Measurements from ENCODE around the gene REPIN1.
A peak's percentile ranks its signal among the peaks of the same experiment; 100 is the strongest.

REPIN1 gene

DNA sequence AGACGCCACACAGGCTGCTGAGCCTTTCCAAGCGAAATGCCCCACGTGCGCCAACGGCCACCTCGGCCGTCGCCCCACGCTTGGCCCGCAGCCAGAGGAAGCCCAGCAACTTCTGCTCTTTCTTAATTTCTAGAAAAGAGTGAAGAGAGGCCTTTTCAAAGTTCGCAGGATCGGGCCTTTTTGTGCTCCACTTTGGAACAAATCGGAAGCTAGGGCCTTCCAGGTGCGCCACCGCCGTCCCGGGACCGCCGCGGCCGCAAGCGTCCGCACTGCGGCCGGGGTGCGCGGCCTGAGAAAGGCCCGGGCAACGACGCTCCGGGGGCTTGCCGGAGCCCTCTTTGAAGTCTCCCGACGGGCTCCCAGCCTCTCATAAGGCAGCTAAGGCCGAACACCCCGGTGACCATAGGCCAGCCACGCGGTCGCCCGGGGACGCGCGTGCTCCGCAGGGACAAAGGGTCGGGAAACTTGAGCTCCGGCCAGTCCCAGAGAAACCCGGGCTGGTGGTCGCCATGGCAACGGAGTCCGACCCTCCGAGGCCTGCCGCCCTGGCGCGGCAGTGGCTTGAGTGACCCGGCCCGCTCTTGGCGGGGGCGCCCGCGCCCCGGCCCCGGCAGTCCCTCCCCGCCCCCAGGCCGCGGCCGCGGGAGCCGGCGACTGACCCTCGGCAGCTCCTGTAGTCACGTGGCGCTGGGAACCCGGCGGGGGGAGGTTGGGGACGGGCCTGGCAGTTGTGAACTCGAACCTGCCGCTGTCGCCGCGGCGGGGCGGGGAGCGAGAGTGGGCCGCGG is at the start of gene REPIN1:
REPIN1 (plus strand) TSS at position 727 of the 788 bp plus-strand sequence. CDS start 890 bp downstream, outside the sequence.
- DNase-seq (ENCODE audit: low spot score) = peak; percentile 84
- peak within 1 kb of the TSS; percentile 89 for H3K27ac Mint-ChIP-seq
- H3K4me1 Mint-ChIP-seq (ENCODE audit: low read depth) = peaks cover 27% of the 10 kb centered on the region
- H3K27me3 Mint-ChIP-seq (ENCODE audit: low read depth) = no peaks in the 10 kb centered on the region
- peaks cover 9% of the 10 kb centered on the region for H3K36me3 Mint-ChIP-seq (ENCODE audit: low read depth)
- H3K9me3 Mint-ChIP-seq = no peaks in the 10 kb centered on the region
- peak within 1 kb of the TSS; percentile 95 for H3K4me3 Mint-ChIP-seq

DNA sequence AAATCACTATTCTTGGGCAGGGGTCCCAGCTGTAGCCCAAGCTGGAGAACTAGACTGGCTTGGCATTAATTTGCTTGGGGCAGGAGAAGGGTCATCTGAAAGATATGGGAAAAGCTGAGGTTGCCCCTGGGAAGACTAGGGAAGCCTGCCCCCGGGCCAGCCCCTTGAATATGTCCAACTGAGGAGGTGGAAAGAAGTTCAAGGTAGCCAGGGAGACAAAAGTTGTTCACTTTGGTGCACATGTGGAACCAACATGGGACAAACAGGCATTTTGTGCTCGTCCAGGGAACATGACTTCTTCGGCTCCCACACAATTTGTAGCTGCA is 46.9 kb upstream of the REPIN1 start:
- no peaks in the 10 kb centered on the region for H3K9me3 Mint-ChIP-seq
- peak overlapping the region; percentile 96 for H3K4me3 Mint-ChIP-seq
- H3K4me1 Mint-ChIP-seq (ENCODE audit: low read depth) = peaks cover 40% of the 10 kb centered on the region
- H3K27ac Mint-ChIP-seq = peak overlapping the region; percentile 98
- H3K27me3 Mint-ChIP-seq (ENCODE audit: low read depth) = no peaks in the 10 kb centered on the region
- DNase-seq (ENCODE audit: low spot score) = no peak
- H3K36me3 Mint-ChIP-seq (ENCODE audit: low read depth) = peaks cover 33% of the 10 kb centered on the region

DNA sequence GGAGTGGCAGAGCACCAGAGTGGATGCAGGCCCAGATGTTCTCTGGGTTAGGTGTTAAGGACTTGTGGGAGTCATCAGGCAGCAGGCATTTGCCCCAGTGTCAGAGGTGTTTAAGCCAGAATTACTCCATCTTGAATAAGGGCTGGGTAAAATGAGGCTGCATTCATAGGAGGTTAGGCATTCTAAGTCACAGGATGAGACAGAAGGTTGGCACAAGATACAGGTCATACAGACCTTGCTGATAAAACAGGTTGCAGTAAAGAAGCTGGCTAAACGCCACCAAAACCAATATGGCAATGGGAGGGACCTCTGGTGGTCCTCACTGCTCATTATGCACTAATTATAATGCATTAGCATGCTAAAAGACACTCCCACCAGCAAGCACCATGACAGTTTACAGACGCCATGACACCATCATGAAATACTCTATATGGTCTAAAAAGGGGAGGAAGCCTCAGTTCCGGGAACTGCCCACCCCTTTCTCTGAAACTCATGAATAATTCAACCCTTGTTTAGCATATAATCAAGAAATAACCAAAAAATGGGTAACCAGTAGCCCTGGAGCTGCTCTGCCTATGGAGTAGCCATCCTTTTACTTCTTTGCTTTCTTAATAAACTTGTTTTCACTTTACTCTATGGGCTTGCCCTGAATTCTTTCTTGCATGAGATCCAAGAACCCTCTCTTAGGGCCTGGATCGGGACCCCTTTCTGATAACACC is 46.3 kb upstream of the REPIN1 start:
- peak overlapping the region; percentile 96 for H3K4me3 Mint-ChIP-seq
- H3K27ac Mint-ChIP-seq = peak overlapping the region; percentile 98
- no peaks in the 10 kb centered on the region for H3K9me3 Mint-ChIP-seq
- H3K4me1 Mint-ChIP-seq (ENCODE audit: low read depth) = peaks cover 40% of the 10 kb centered on the region
- peak; percentile 67 for DNase-seq (ENCODE audit: low spot score)
- peaks cover 37% of the 10 kb centered on the region for H3K36me3 Mint-ChIP-seq (ENCODE audit: low read depth)
- no peaks in the 10 kb centered on the region for H3K27me3 Mint-ChIP-seq (ENCODE audit: low read depth)

DNA sequence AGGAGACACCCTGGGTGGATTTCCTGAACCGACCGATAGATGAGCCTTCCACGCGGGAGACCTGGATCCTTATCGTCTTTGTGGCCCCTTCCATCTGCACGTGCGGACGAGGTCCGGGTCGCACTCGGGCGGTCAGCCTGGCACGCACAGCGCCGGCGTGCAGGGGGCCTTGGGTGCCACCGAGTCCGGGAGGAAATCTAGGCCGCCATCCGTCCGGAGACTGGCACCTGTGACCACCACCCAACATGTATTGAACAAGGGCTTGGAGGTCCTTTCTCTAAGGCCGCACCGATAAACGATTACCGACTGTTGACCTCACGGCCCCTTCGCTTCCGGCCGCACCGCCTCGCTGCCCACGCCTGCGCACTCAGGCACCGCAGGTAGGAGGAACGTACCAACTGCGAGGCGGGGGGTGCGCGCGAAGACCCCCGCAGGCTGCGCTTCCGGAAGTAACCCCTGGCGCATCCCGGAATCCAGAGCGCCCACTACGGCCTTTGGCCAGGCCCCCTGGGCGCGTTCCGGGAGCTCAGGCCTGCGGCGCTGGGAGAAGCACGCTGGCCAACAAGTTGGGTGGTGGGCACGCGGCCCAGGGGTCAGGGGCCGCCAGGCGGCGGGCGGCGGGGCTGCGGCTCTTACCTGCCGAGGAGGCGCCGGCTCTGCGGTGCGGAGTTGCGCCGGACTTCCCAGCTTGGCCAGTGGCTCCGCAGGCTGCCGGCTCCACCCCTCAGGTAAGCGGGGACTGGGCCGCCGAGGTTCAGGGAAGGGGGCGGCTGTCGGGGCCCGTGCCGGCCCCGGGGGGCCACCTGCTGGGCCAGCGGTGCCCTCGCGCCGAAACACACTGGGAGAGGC is 45.6 kb upstream of the REPIN1 start, which contains the start of the genes ACTR3C and LRRC61:
ACTR3C (minus strand) TSS at position 713 of the 849 bp plus-strand sequence. CDS start 28,249 bp downstream, outside the sequence.
LRRC61 (plus strand) TSS at position 523 of the 849 bp plus-strand sequence. CDS start 13,507 bp downstream, outside the sequence.
- no peaks in the 10 kb centered on the region for H3K27me3 Mint-ChIP-seq (ENCODE audit: low read depth)
- peaks cover 38% of the 10 kb centered on the region for H3K36me3 Mint-ChIP-seq (ENCODE audit: low read depth)
- H3K27ac Mint-ChIP-seq = peak within 1 kb of the TSS; percentile 98
- DNase-seq (ENCODE audit: low spot score) = peak; percentile 74
- peak within 1 kb of the TSS; percentile 96 for H3K4me3 Mint-ChIP-seq
- no peaks in the 10 kb centered on the region for H3K9me3 Mint-ChIP-seq
- H3K4me1 Mint-ChIP-seq (ENCODE audit: low read depth) = peaks cover 40% of the 10 kb centered on the region

DNA sequence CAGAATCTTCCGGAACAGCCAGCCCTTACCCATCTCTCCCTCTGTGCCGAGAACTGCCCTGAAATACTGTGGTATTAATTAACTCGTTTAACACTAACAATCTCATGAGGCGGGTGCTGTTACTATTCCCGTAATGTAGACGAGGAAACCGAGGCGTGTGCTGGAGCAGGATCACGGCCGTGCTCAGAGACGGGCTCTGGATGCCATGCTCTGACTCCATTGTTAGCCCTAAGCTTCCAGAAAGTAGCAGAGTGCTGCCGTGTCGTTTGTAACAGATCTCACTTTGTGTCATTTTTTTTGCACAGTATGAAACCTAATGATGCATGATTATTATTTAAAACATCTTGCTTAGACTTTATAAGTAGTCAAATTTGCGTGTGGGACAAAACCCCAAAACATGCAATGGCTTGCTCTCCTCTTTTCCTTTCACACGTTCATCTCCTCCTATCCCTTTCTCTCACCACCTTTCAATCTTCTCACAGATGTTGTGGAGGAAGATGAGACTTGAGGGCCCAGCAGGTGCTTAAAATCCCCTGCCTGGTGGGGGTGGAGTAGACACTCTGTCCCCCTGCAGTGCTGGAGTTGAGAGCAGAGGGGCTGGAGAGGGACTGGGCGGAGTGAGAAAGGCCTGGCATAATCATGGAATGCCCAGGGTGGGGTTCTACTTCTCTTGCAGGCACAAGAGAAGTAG is 44.8 kb upstream of the REPIN1 start:
- peaks cover 40% of the 10 kb centered on the region for H3K4me1 Mint-ChIP-seq (ENCODE audit: low read depth)
- no peaks in the 10 kb centered on the region for H3K9me3 Mint-ChIP-seq
- peak overlapping the region; percentile 97 for H3K27ac Mint-ChIP-seq
- peak overlapping the region; percentile 94 for H3K4me3 Mint-ChIP-seq
- H3K27me3 Mint-ChIP-seq (ENCODE audit: low read depth) = no peaks in the 10 kb centered on the region
- no peak for DNase-seq (ENCODE audit: low spot score)
- peaks cover 38% of the 10 kb centered on the region for H3K36me3 Mint-ChIP-seq (ENCODE audit: low read depth)

DNA sequence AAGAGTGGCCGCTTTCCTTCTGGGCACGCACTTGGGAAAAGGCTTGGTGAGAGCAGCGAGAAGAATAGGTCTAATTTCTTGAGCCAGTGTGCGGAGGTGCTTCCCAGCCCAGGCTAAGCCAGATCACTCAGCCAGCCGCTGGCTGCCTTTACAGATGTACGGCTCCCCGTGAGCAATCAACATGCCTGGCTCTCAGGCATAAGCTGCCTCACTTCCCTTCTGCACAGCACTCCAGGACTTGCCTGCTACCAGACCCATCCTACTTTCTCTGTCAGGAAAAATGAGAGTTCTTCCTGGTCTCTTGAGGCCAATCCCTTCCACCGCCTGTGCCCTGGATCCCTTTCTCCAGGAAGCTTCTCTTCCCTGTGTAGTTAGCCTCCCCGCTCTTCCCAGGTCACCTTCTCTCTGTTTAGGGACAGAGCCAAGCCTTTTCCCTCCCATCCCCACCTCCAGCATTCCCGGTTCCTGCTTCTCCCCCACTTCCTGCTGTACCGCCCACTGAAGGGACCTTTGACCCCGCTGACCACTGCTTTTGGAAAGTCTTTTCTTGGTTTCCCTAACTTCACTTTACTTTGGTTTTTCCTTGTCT is 44.2 kb upstream of the REPIN1 start:
- Mint-ChIP-seq H3K27ac (peak overlapping the region; percentile 97), H3K4me3 (peak overlapping the region; percentile 94), H3K9me3 (no peaks in the 10 kb centered on the region), H3K27me3 (ENCODE audit: low read depth) (no peaks in the 10 kb centered on the region), H3K4me1 (ENCODE audit: low read depth) (peaks cover 40% of the 10 kb centered on the region), H3K36me3 (ENCODE audit: low read depth) (peaks cover 40% of the 10 kb centered on the region)
- no peak for DNase-seq (ENCODE audit: low spot score)

DNA sequence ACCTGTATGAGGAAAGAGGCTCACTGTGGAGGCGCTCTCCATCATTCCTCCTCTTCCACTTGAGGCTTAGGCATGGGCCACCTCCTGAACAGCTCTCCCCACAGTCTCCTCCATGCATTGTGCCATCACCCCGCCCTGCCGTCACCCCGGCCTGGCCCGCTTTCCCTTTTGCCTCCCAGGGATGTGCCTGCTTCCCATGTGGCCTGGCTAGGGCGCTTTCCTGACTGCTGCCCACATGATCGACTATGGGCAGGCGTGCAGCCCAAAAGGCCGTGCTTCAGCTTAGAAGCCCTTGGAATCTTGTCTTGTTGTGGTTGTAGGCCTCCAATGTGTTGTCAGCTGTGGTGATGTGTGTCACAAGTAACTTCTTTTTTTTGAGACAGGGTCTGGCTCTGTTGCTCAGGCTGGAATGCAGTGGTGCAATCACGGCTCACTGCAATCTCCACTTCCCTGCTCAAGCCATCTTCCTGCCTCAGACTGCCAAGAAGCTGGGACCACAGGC is 43.5 kb upstream of the REPIN1 start:
- Mint-ChIP-seq H3K4me3 (peak overlapping the region; percentile 94), H3K27me3 (ENCODE audit: low read depth) (no peaks in the 10 kb centered on the region), H3K27ac (peak overlapping the region; percentile 84), H3K36me3 (ENCODE audit: low read depth) (peaks cover 36% of the 10 kb centered on the region), H3K4me1 (ENCODE audit: low read depth) (peaks cover 37% of the 10 kb centered on the region), H3K9me3 (no peaks in the 10 kb centered on the region)
- DNase-seq (ENCODE audit: low spot score) = no peak

DNA sequence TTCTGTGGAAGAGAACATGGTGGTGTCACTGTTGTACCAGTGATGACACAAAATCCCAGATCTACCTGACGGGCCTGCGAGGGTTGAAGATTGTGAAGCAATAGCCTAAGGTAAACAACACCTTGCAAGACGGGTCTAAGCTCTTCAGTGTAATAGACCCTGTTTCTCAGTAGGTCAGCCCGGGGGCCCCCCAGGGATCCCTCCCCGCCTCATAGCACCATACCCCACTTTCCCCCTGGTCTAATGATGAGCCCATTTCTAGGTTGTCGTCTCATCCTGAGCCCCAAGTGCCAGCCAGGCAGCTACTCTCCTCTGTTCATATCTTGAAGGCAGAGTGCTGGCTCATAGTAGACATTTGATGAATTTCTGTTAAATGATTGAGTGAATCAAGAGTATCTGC is 42.7 kb upstream of the REPIN1 start:
- Mint-ChIP-seq H3K36me3 (ENCODE audit: low read depth) (peaks cover 33% of the 10 kb centered on the region), H3K4me1 (ENCODE audit: low read depth) (peaks cover 34% of the 10 kb centered on the region), H3K27me3 (ENCODE audit: low read depth) (no peaks in the 10 kb centered on the region), H3K4me3 (no peak overlapping the region), H3K27ac (peak overlapping the region; percentile 17), H3K9me3 (no peaks in the 10 kb centered on the region)
- DNase-seq (ENCODE audit: low spot score) = no peak

DNA sequence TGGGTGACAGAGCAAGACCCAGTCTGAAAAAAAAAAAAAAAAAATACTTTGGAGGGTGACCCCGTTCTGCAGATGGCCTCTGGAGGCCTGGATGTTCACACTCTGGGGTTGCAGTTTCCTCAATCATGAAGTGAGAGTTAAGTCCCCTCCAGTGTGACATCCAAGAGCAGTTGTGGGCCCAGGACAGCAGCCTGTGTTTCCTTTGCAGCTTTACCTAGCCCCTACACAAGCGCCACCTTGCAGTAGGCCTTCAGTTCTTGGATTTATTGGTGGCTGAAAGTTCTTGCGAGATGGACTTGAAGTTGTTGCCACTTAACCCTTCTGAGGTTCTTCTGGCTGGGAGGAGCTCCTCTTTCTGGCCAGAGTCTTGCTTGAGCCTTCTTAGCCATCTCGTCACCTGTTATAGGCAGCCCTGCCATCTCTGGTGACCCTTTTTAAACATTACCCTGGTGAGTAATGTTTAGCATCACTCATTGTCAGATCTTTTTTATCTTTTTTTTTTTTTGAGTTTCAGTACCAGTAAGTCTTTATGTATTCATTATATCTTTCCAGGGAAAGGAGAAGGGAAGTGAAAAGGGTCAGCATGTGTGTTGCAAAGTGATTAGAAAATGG is 41.9 kb upstream of the REPIN1 start:
- H3K27me3 Mint-ChIP-seq (ENCODE audit: low read depth) = no peaks in the 10 kb centered on the region
- H3K36me3 Mint-ChIP-seq (ENCODE audit: low read depth) = peaks cover 31% of the 10 kb centered on the region
- no peaks in the 10 kb centered on the region for H3K9me3 Mint-ChIP-seq
- no peak for DNase-seq (ENCODE audit: low spot score)
- no peak overlapping the region for H3K4me3 Mint-ChIP-seq
- no peak overlapping the region for H3K27ac Mint-ChIP-seq
- peaks cover 26% of the 10 kb centered on the region for H3K4me1 Mint-ChIP-seq (ENCODE audit: low read depth)

DNA sequence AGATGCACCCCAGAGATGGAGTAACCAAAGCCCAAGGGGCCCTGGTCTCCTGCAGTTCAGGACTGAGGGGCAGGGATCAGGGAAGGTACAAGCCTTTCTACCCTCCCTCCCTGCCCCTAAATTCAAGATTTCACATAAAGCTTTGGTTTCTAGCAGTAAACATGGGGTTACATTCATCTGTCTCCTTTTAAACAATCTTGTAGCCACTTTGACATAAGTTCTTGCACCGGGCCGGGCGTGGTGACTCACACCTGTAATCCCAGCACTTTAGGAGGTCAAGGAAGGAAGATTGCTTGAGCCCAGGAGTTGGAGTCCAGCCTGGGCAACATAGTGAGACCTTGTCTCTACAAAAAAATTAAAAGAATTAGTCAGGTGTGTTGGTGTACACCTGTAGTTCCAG is 41.3 kb upstream of the REPIN1 start:
- H3K27ac Mint-ChIP-seq = no peak overlapping the region
- DNase-seq (ENCODE audit: low spot score) = no peak
- H3K36me3 Mint-ChIP-seq (ENCODE audit: low read depth) = peaks cover 28% of the 10 kb centered on the region
- H3K4me1 Mint-ChIP-seq (ENCODE audit: low read depth) = peaks cover 21% of the 10 kb centered on the region
- no peak overlapping the region for H3K4me3 Mint-ChIP-seq
- no peaks in the 10 kb centered on the region for H3K27me3 Mint-ChIP-seq (ENCODE audit: low read depth)
- no peaks in the 10 kb centered on the region for H3K9me3 Mint-ChIP-seq

DNA sequence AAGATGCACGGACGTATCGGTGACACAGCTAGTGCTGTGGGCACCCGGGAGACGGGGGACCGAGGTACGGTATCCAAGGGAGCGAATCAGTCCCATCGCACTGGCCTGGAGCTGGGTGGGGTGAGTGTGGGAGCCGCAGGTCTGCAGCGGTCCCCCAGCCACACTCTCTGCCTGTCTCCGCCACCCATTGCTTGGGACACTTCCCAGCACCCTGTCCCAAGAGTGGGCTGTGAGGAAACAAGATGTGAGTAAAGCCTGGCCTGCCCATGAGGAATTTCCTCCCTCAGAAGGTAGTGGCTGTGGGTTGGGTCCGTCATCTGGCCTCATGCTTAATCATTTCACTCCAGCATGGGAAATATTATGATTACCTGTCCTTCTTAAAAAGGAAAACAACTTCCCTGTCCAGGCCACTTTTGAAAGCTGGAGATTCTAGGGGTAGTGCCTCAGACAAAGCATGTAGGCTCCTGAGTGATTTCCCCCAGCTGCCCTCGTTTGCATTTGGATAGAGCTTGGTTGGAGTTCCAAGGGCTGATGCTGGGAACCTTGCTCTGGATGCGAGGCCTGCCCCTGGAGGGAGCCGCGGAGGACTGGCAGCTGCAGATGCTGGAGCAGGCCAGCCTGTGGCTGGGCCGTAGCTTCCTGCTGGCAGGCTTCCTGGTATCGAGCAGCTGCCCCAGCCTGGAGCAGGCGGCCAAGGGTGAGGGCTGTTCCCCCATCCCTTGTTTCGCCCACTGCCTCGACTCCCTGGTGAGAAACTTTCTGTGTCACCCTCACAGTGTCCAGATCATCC is 39.1 kb upstream of the REPIN1 start:
- H3K36me3 Mint-ChIP-seq (ENCODE audit: low read depth) = peaks cover 24% of the 10 kb centered on the region
- no peak overlapping the region for H3K4me3 Mint-ChIP-seq
- DNase-seq (ENCODE audit: low spot score) = no peak
- H3K4me1 Mint-ChIP-seq (ENCODE audit: low read depth) = peaks cover 9% of the 10 kb centered on the region
- H3K9me3 Mint-ChIP-seq = no peaks in the 10 kb centered on the region
- no peaks in the 10 kb centered on the region for H3K27me3 Mint-ChIP-seq (ENCODE audit: low read depth)
- no peak overlapping the region for H3K27ac Mint-ChIP-seq
